ENCODE measurements around the gene FRK. TPM values are rescaled to one million over a fixed set of nuclear protein-coding genes. Genes with fewer than 3 reads are reported as not detected.
"Not testable (repeated sequence)": the region's sequence is repeated elsewhere in the genome, so short reads cannot be mapped to it uniquely, and the experiment has no call there.

FRK gene
- total RNA-seq, 1 experiment from 2014 or later: 0.02 TPM

DNA sequence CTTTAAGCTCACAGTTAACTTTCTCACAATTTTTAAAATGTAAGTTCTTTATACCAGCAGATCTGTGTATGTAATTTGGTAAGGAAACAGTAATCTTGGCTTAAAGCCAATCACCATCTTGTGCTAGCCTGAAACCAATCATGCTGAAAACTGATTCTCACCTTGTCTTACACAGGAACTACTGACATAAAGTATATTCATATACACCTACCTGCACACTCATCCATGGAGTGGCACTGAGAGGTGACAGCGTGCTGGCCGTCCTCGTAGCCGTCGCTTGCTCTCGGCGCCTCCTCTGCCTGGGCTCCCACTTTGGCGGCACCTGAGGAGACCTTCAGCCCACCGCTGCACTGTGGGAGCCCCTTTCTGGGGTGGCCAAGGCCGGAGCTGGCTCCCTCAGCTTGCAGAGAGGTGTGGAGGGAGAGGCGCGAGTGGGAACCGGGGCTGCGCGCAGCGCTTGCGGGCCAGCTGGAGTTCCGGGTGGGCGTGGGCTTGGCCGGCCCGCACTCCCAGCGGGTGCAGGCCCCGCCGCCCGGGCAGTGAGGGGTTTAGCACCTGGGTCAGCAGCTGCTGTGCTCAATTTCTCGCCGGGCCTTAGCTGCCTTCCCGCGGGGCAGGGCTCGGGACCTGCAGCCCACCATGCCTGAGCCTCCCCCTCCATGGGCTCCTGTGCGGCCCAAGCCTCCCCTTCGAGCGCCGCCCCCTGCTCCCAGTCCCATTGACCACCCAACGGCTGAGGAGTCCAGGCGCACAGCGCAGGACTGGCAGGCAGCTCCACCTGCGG, 171.8 kb downstream of the FRK start:
- DNase-seq (ENCODE audit: low spot score): not testable (repeated sequence)

DNA sequence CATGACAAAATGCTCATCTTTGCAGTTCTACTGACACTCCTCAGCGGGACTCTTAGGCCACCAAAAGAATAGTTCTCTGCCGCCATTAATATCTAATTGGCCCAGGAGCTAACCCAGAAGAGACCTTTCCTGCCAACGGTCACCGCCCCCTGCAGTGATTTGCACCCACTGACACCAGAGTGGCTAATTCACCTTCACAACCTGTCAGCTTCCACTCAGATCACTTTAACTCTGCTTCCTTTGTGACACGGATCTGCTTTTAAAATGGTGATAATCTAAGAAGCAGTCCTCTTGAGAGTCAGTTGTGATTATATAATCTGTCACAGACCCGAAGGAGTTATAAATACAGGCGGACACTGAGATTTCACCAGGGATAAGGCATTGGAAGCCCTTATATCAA, 172.8 kb downstream of the FRK start:
- DNase-seq (ENCODE audit: low spot score): no peak

DNA sequence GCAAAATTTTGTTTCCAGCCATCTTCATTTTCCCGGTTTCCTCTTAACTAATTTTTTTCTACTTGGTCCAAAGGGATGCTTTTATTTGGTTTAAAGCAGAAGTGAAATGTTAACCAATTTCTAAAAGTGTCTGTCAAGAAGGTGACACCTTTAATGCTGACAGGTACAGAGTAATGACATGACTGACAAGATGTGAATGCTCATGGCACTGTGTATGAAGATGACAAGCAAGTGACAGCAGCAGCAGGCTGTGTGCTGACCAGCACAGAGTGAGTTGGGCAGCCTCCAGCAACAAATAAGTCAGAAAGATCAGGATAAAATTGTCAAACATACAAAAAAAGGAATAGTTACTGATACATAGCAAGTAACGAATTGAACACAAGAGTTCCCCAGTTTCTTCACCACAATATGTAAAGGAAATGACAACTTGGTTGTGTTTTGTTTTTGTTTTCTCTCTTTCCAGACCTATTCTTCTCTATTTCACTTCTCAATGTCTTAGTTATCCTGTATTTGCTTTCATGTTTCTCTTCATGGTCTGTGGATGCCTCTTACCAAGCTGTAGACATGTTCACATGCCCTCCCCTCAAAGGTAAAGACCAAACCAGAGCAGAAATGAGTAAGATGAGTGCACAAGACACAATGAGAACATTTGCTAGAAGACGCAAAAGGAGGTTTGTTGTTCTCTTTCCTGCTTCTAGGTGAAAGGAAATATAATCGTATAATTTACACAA, 174.9 kb downstream of the FRK start:
- no peak for DNase-seq (ENCODE audit: low spot score)

DNA sequence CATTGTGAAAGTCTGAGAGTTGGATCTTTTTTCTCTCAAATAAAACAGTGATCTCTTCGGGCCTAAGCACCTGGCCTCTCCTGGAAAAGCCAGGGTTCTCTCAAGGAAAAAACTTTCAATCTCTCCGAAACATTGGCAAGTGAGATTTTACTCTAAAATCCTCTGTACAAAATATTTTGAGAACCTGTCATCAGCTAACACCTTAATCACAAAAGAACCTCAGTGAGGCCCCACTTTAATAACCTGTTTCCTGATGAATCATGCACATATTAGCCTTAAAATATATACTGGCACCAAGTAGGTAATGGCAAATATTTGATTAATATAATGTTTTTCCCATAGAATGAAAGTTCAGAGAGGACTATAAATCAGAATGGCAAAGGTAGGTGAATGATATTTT, 177.9 kb downstream of the FRK start:
- no peak for DNase-seq (ENCODE audit: low spot score)

DNA sequence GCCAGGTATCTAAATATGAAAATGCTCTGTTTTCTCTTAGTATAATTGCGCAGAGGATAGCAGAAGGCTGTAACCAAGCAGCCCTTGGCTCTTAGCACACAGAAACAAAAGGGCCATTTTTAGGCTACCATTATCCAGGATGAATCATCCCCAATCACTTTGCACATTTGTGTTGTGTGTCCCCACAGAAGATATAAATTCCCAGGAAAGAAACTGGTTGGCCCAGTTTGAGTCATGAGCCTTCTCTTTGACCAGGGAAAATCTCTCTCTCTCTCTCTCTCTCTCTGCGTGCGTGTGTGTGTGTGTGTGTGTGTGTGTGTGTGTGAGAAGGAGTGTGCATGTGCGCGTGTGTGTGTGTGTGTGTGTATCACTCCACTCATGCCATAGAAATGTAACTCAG, 178.5 kb downstream of the FRK start:
- peak; percentile 10 for DNase-seq (ENCODE audit: low spot score)

Other genes starting within 250 kb of the FRK start
- 5.2 and 10.3 TPM in 2 replicates for gene NT5DC1, start 40.0 kb upstream of the FRK start, total RNA-seq (2014; rRNA removed; shearing (Covaris generic))
- gene COL10A1, start 65.2 kb upstream of the FRK start, total RNA-seq (2014; rRNA removed; shearing (Covaris generic)): not detected in 2 replicates
- gene TSPYL4, start 193.2 kb upstream of the FRK start, total RNA-seq (2014; rRNA removed; shearing (Covaris generic)): 22.0 and 23.0 TPM in 2 replicates
- gene TSPYL1, start 219.0 kb upstream of the FRK start, total RNA-seq (2014; rRNA removed; shearing (Covaris generic)): 71.0 and 80.4 TPM in 2 replicates

All from A172 (cell line).